ENCODE measurements around the gene CD300A.

CD300A gene

GRCh38 chr17:74452033-74452840 is 14.2 kb upstream of the CD300A start (continued):
- TF ChIP-seq ZSCAN30 (tag by site-specific recombination; IDR thresholded peaks at IDR 0.05) (no peak), ZNF37A (tag by site-specific recombination; IDR thresholded peaks at IDR 0.05) (no peak), ZNF138 (tag by site-specific recombination; IDR thresholded peaks at IDR 0.05; ENCODE audit: borderline replicate concordance) (no peak), ZNF248 (tag by site-specific recombination; IDR thresholded peaks at IDR 0.05) (no peak), ZNF223 (tag by site-specific recombination; IDR thresholded peaks at IDR 0.05) (no peak), ZNF645 (tag by site-specific recombination; IDR thresholded peaks at IDR 0.05) (no peak), ZNF449 (tag by site-specific recombination; IDR thresholded peaks at IDR 0.05) (no peak), ZNF416 (tag by site-specific recombination; IDR thresholded peaks at IDR 0.05) (no peak), TRIM28 (IDR thresholded peaks at IDR 0.05; ENCODE audit: borderline replicate concordance, low read length) (no peak), ZNF785 (tag by site-specific recombination; IDR thresholded peaks at IDR 0.05) (no peak), BCL11A (tag by site-specific recombination; IDR thresholded peaks at IDR 0.05; ENCODE audit: low read depth) (no peak), ZBTB21 (tag by site-specific recombination; IDR thresholded peaks at IDR 0.05) (peak; percentile 90), TSHZ1 (tag by site-specific recombination; IDR thresholded peaks at IDR 0.05; ENCODE audit: borderline replicate concordance) (no peak), ZNF174 (tag by site-specific recombination; IDR thresholded peaks at IDR 0.05) (no peak), ZNF776 (tag by site-specific recombination; IDR thresholded peaks at IDR 0.05; ENCODE audit: borderline replicate concordance) (no peak), ZBTB26 (tag by site-specific recombination; optimal IDR thresholded peaks at IDR 0.05) (peak; percentile 9), ZNF266 (tag by site-specific recombination; IDR thresholded peaks at IDR 0.05; ENCODE audit: low read depth) (no peak), PRDM2 (tag by site-specific recombination; IDR thresholded peaks at IDR 0.05; ENCODE audit: borderline replicate concordance) (no peak), HOXA7 (CRISPR knock-in tag; IDR thresholded peaks at IDR 0.05; ENCODE audit: borderline replicate concordance) (no peak), ZNF510 (tag by site-specific recombination; IDR thresholded peaks at IDR 0.05; ENCODE audit: insufficient replicate concordance) (no peak), ZNF426 (tag by site-specific recombination; IDR thresholded peaks at IDR 0.05) (no peak), MZF1 (tag by site-specific recombination; IDR thresholded peaks at IDR 0.05; ENCODE audit: borderline replicate concordance) (no peak), ZBTB1 (tag by site-specific recombination; IDR thresholded peaks at IDR 0.05) (no peak), ZNF211 (tag by site-specific recombination; IDR thresholded peaks at IDR 0.05; ENCODE audit: low read depth) (no peak), KLF7 (tag by site-specific recombination; IDR thresholded peaks at IDR 0.05; ENCODE audit: borderline replicate concordance) (no peak), ZNF571 (tag by site-specific recombination; IDR thresholded peaks at IDR 0.05) (no peak), GLIS2 (tag by site-specific recombination; IDR thresholded peaks at IDR 0.05) (peak; percentile 72)
